IMR-90 (cell line): ENCODE results near the gene OR4E1. TPM values are rescaled to one million over a fixed set of nuclear protein-coding genes. Genes with fewer than 3 reads are reported as not detected.

Source experiments
- ATAC-seq: fragments of 200-7000 bp; cut with Tn5 transposase; 2 replicates; pipeline ENCODE4 v1.9.1; 2020; ENCODE audit warnings: low read depth, mild to moderate bottlenecking, moderate library complexity
- BruUV-seq: library from RNA; stranded (reverse); fragments of 400-500 nt; replicated peaks from 2 replicates; lab custom pipeline; 2021; lab: Mats Ljungman, UMichigan
- CTCF ChIA-PET: fragments of 300-600 bp; formaldehyde crosslinking; extraction: SDS; loops from one replicate; lab custom pipeline; 2021; ENCODE audit warnings: antibody characterized with exemption; lab: Yijun Ruan, JAX
- POLR2A ChIA-PET: fragments of 300-600 bp; sonication (Branson Sonifier 250); formaldehyde crosslinking; loops from one replicate; lab custom pipeline; 2022; ENCODE audit warnings: antibody characterized with exemption; ENCODE audit not compliant: unreplicated experiment; lab: Charles Lee
- DNase-seq: peaks from one replicate; pipeline ENCODE4 v3.0.0; 2013
- H2AFZ ChIP-seq: replicated peaks from 2 replicates; pipeline ENCODE3; 2013; ENCODE audit warnings: low read length, mild to moderate bottlenecking; ENCODE audit not compliant: poor library complexity
- H2AK5ac ChIP-seq: 2 replicates; pipeline ENCODE4 v1.6.1; 2013; ENCODE audit warnings: low read depth, low read length, inconsistent platforms
- H2AK9ac ChIP-seq: replicated peaks from 2 replicates; pipeline ENCODE3; 2013; ENCODE audit warnings: mild to moderate bottlenecking, low read depth, low read length, moderate library complexity; ENCODE audit not compliant: poor library complexity
- H2BK120ac ChIP-seq: 2 replicates; pipeline ENCODE4 v1.6.1; 2013; ENCODE audit warnings: low read depth, low read length, inconsistent platforms
- H2BK15ac ChIP-seq: 3 replicates; pipeline ENCODE4 v1.6.1; 2013; ENCODE audit warnings: low read depth, low read length, inconsistent platforms
- H2BK20ac ChIP-seq: 2 replicates; pipeline ENCODE4 v1.6.1; 2013; ENCODE audit warnings: low read depth, mild to moderate bottlenecking, inconsistent platforms, low read length, moderate library complexity
- H2BK5ac ChIP-seq: 2 replicates; pipeline ENCODE4 v1.6.1; 2013; ENCODE audit warnings: mild to moderate bottlenecking, low read depth, low read length, inconsistent platforms; ENCODE audit not compliant: poor library complexity, severe bottlenecking
- H3K14ac ChIP-seq: replicated peaks from 2 replicates; pipeline ENCODE4 v1.6.1; 2013; ENCODE audit warnings: low read depth, low read length, inconsistent platforms
- H3K18ac ChIP-seq: 2 replicates; pipeline ENCODE4 v1.6.1; 2013; ENCODE audit warnings: low read depth, low read length, control low read depth
- H3K23ac ChIP-seq: 2 replicates; pipeline ENCODE4 v1.6.1; 2013; ENCODE audit warnings: low read depth, low read length, inconsistent platforms
- H3K27ac ChIP-seq: 2 replicates; pipeline ENCODE4 v1.5.1; 2013; ENCODE audit warnings: mild to moderate bottlenecking, control low read depth, low read length; ENCODE audit not compliant: insufficient read depth
- H3K27me3 ChIP-seq: 2 replicates; pipeline ENCODE4 v1.6.1; 2013; ENCODE audit warnings: low read length; ENCODE audit not compliant: control insufficient read depth, insufficient read depth
- H3K36me3 ChIP-seq: 2 replicates; pipeline ENCODE4 v1.6.1; 2013; ENCODE audit warnings: low read length, mixed read lengths; ENCODE audit not compliant: control insufficient read depth, insufficient read depth
- H3K4ac ChIP-seq: 2 replicates; pipeline ENCODE4 v1.6.1; 2013; ENCODE audit warnings: low read depth, low read length, inconsistent platforms
- H3K4me1 ChIP-seq: 2 replicates; pipeline ENCODE4 v1.6.1; 2013; ENCODE audit warnings: low read length, mixed read lengths; ENCODE audit not compliant: control insufficient read depth, insufficient read depth
- H3K4me2 ChIP-seq: 2 replicates; pipeline ENCODE4 v1.6.1; 2013; ENCODE audit warnings: low read depth, mild to moderate bottlenecking, control low read depth, low read length, moderate library complexity
- H3K4me3 ChIP-seq: 2 replicates; pipeline ENCODE4 v1.5.1; 2013; ENCODE audit warnings: low read depth, mild to moderate bottlenecking, control low read depth, low read length, moderate library complexity; ENCODE audit not compliant: insufficient read depth
- H3K56ac ChIP-seq: 2 replicates; pipeline ENCODE4 v1.6.1; 2013; ENCODE audit warnings: low read length, inconsistent platforms; ENCODE audit not compliant: insufficient read depth; ENCODE audit errors: extremely low read depth
- H3K79me1 ChIP-seq, 2 experiments: 2 replicates each; pipeline ENCODE4 v1.6.1; 2013; ENCODE audit warnings: low read length in 2 of 2, inconsistent platforms in 1 of 2, low read depth in 1 of 2
- H3K9ac ChIP-seq: 2 replicates; pipeline ENCODE4 v1.6.1; 2013; ENCODE audit warnings: low read depth, low read length, control low read depth
- H3K9me1 ChIP-seq: 2 replicates; pipeline ENCODE4 v1.6.1; 2013; ENCODE audit warnings: low read length, inconsistent platforms; ENCODE audit not compliant: insufficient read depth
- H3K9me3 ChIP-seq: 2 replicates; pipeline ENCODE4 v1.6.1; 2013; ENCODE audit warnings: low read length; ENCODE audit not compliant: control insufficient read depth, insufficient read depth
- H4K20me1 ChIP-seq: 2 replicates; pipeline ENCODE4 v1.6.1; 2013; ENCODE audit warnings: low read length, inconsistent platforms; ENCODE audit not compliant: insufficient read depth
- H4K5ac ChIP-seq: 2 replicates; pipeline ENCODE4 v1.6.1; 2013; ENCODE audit warnings: mild to moderate bottlenecking, low read depth, low read length, control low read depth
- H4K8ac ChIP-seq, 2 experiments: 2 replicates each; pipeline ENCODE4 v1.6.1; 2013; ENCODE audit warnings: low read depth in 2 of 2, low read length in 2 of 2, control low read depth in 1 of 2, inconsistent platforms in 1 of 2
- H4K91ac ChIP-seq: 2 replicates; pipeline ENCODE4 v1.6.1; 2013; ENCODE audit warnings: low read depth, low read length, inconsistent platforms; ENCODE audit not compliant: insufficient read depth
- CEBPB ChIP-seq: IDR thresholded peaks from 2 replicates; pipeline ENCODE4 v1.6.1; 2012; ENCODE audit warnings: low read depth, low read length, improper control_type of control experiment
- FOS ChIP-seq: fragments of 150-350 bp; IDR thresholded peaks from 2 replicates; pipeline ENCODE4 v1.6.1; 2016; ENCODE audit warnings: low read depth, low read length
- WGBS, 2 experiments: methylation state at CpG; one replicate each; pipeline versions ENCODE4 v1.1.5 to v1.1.7; 2013; ENCODE audit warnings: missing lambda C conversion rate in 2 of 2; ENCODE audit not compliant: insufficient read length in 1 of 2; ENCODE audit errors: extremely low coverage in 2 of 2; 5-methylcytosine and 5-hydroxymethylcytosine counted together
- dilution Hi-C: fragments of 300-500 bp; cut with HindIII; formaldehyde crosslinking; loops from one replicate; pipeline ENCODE4 v1.14.3; 2018; ENCODE audit warnings: low sequenced_read_pairs; ENCODE audit not compliant: unreplicated experiment
- in situ Hi-C: fragments of 300-500 bp; cut with MboI; formaldehyde crosslinking; loops from 3 replicates; pipeline ENCODE4 v1.14.3; 2019; ENCODE audit warnings: low sequenced_read_pairs, inconsistent platforms, mixed read lengths
- intact Hi-C: fragments of 100-400 bp; cut with micrococcal nuclease; formaldehyde crosslinking; loops from 2 replicates; pipeline ENCODE4 v1.10.0; 2022
- polyA plus RNA-seq, 3 experiments: library from polyadenylated mRNA; depleted of rRNA; stranded (reverse); fragments of >200 nt; gene quantifications; 2 replicates each; pipeline ENCODE4 v1.2.3, GENCODE V29; 2012; ENCODE audit warnings: low replicate concordance in 1 of 3
- total RNA-seq: library from RNA; depleted of rRNA; stranded (reverse); fragments of >200 nt; gene quantifications from 2 replicates; pipeline ENCODE4 v1.2.3, GENCODE V29; 2012

OR4E1 gene
- total and polyA plus RNA-seq, 2 of the 4 experiments (the other 2 are of a cell fraction) = not detected

- Histone ChIP-seq H3K27ac (no peak overlapping the region), H3K23ac (no peak overlapping the region), H3K4me1 (no peaks in the 10 kb centered on the region), H2AFZ (no peak overlapping the region), H2BK120ac (no peak overlapping the region), H3K9me1 (no peaks in the 10 kb centered on the region), H3K18ac (no peak overlapping the region), H3K36me3 (no peaks in the 10 kb centered on the region), H2BK15ac (no peak overlapping the region), H2AK5ac (no peak overlapping the region), H4K20me1 (no peaks in the 10 kb centered on the region), H3K9ac (no peak overlapping the region), H3K27me3 (no peaks in the 10 kb centered on the region), H3K4me3 (no peak overlapping the region), H2AK9ac (no peak overlapping the region), H2BK20ac (no peak overlapping the region), H3K9me3 (no peaks in the 10 kb centered on the region), H3K56ac (no peak overlapping the region), H3K14ac (no peak overlapping the region), H4K8ac (no peak overlapping the region), H3K4ac (no peak overlapping the region), H4K5ac (no peak overlapping the region), H4K91ac (no peak overlapping the region), H3K79me1 (no peaks in the 10 kb centered on the region), H2BK5ac (no peak overlapping the region), H3K4me2 (no peak overlapping the region)
- ChIA-PET CTCF (no interaction called here), POLR2A (no interaction called here)
- no TSS peak for BruUV-seq
- dilution Hi-C loops (no loop called here), intact Hi-C loops (no loop called here), in situ Hi-C loops (no loop called here)
- DNase-seq = peak; percentile 76
- peak; percentile 79 for ATAC-seq
- no CpG with 5 or more reads among the region's 3 CpGs for WGBS, 2 experiments
- TF ChIP-seq CEBPB = no peak
- TF ChIP-seq FOS = 0 out of 2 replicates have a peak, but pooled peaks have one; percentile 23
These were observed 5.2 kb downstream of the OR4E1 start for GRCh38 chr14:21668377-21668776.
